Neuronal stem cell (in vitro differentiated cells): ENCODE results near the gene PRPH2.
"Not testable (repeated sequence)": the region's sequence is repeated elsewhere in the genome, so short reads cannot be mapped to it uniquely, and the experiment has no call there.

Source experiments
- DNase-seq: peaks from one replicate; pipeline ENCODE4 v3.0.0-alpha.2; 2013; ENCODE audit warnings: low spot score
- H2AFZ ChIP-seq: one replicate; pipeline ENCODE4 v1.6.1; 2013; ENCODE audit warnings: mild to moderate bottlenecking, low read length, inconsistent platforms
- H2AK5ac ChIP-seq: 2 replicates; pipeline ENCODE4 v1.6.1; 2013; ENCODE audit warnings: low read depth, mild to moderate bottlenecking, inconsistent platforms, low read length, moderate library complexity, mixed read lengths
- H2BK120ac ChIP-seq: 2 replicates; pipeline ENCODE4 v1.6.1; 2013; ENCODE audit warnings: low read depth, mild to moderate bottlenecking, inconsistent platforms, low read length, moderate library complexity, mixed read lengths
- H2BK12ac ChIP-seq: one replicate; pipeline ENCODE4 v1.6.1; 2013; ENCODE audit warnings: low read length, inconsistent platforms
- H2BK15ac ChIP-seq: 2 replicates; pipeline ENCODE4 v1.6.1; 2013; ENCODE audit warnings: mild to moderate bottlenecking, low read length, inconsistent platforms, mixed read lengths
- H2BK5ac ChIP-seq: one replicate; pipeline ENCODE4 v1.6.1; 2013; ENCODE audit warnings: inconsistent platforms, mild to moderate bottlenecking, low read length, moderate library complexity
- H3K14ac ChIP-seq: one replicate; pipeline ENCODE4 v1.6.1; 2013; ENCODE audit warnings: low read length, inconsistent platforms
- H3K18ac ChIP-seq: 2 replicates; pipeline ENCODE4 v1.6.1; 2013; ENCODE audit warnings: low read length, inconsistent platforms
- H3K23ac ChIP-seq: 2 replicates; pipeline ENCODE4 v1.6.1; 2013; ENCODE audit warnings: low read depth, mild to moderate bottlenecking, mixed read lengths, low read length, inconsistent platforms; ENCODE audit not compliant: poor library complexity
- H3K27ac ChIP-seq: replicated peaks from 3 replicates; pipeline ENCODE4 v1.5.1; 2013; ENCODE audit warnings: low read length, inconsistent platforms
- H3K27me3 ChIP-seq, 3 experiments: 2 replicates each; pipeline ENCODE4 v1.6.1; 2013; ENCODE audit warnings: low read length in 3 of 3, mild to moderate bottlenecking in 2 of 3, inconsistent platforms in 1 of 3, low read depth in 1 of 3, mixed read lengths in 1 of 3, moderate library complexity in 1 of 3; ENCODE audit not compliant: control insufficient read depth in 3 of 3, insufficient read depth in 3 of 3
- H3K36me3 ChIP-seq, 2 donors: replicated peaks in 1 of 2; 2 replicates each; pipeline ENCODE4 v1.6.1; 2013; ENCODE audit warnings: low read length in 2 of 2; ENCODE audit not compliant: control insufficient read depth in 2 of 2, insufficient read depth in 2 of 2
- H3K4ac ChIP-seq: 2 replicates; pipeline ENCODE4 v1.6.1; 2013; ENCODE audit warnings: inconsistent platforms, mild to moderate bottlenecking, low read length, moderate library complexity
- H3K4me1 ChIP-seq, 2 donors: 1 replicate in 1 of 2; 2 replicates in 1 of 2; pipeline ENCODE4 v1.6.1; 2013; ENCODE audit warnings: low read length in 2 of 2, low read depth in 1 of 2; ENCODE audit not compliant: control insufficient read depth in 2 of 2, insufficient read depth in 1 of 2
- H3K4me2 ChIP-seq: one replicate; pipeline ENCODE4 v1.6.1; 2013; ENCODE audit warnings: mild to moderate bottlenecking, low read length, inconsistent platforms; ENCODE audit not compliant: insufficient read depth, poor library complexity, severe bottlenecking
- H3K4me3 ChIP-seq, 2 donors: 2 replicates each; pipeline ENCODE4 v1.5.1; 2013; ENCODE audit warnings: low read length in 2 of 2, mild to moderate bottlenecking in 2 of 2, inconsistent platforms in 1 of 2, moderate library complexity in 1 of 2
- H3K79me1 ChIP-seq: one replicate; pipeline ENCODE4 v1.6.1; 2013; ENCODE audit warnings: low read depth, mild to moderate bottlenecking, inconsistent platforms, low read length, moderate library complexity
- H3K9ac ChIP-seq: one replicate; pipeline ENCODE4 v1.6.1; 2013; ENCODE audit warnings: mild to moderate bottlenecking, low read depth, low read length, inconsistent platforms; ENCODE audit not compliant: poor library complexity
- H3K9me3 ChIP-seq, 2 donors: replicated peaks in 1 of 2; 2 replicates each; pipeline versions ENCODE3 to v1.6.1; 2013; ENCODE audit warnings: low read length in 2 of 2, mild to moderate bottlenecking in 2 of 2, inconsistent platforms in 1 of 2, low read depth in 1 of 2, mixed read lengths in 1 of 2, moderate library complexity in 1 of 2; ENCODE audit not compliant: control insufficient read depth in 2 of 2, insufficient read depth in 1 of 2
- H4K8ac ChIP-seq: one replicate; pipeline ENCODE4 v1.6.1; 2013; ENCODE audit warnings: low read depth, mild to moderate bottlenecking, inconsistent platforms, low read length, moderate library complexity
- H4K91ac ChIP-seq: one replicate; pipeline ENCODE4 v1.6.1; 2013; ENCODE audit warnings: low read length, low read depth, mild to moderate bottlenecking, inconsistent platforms; ENCODE audit not compliant: poor library complexity
- WGBS, 2 donors: extraction: QIAGEN DNeasy Blood & Tissue Kit; methylation state at CpG; one replicate each; pipeline ENCODE4 v1.1.7; 2013; ENCODE audit warnings: missing lambda C conversion rate in 2 of 2, mixed read lengths in 1 of 2; ENCODE audit not compliant: insufficient read length in 2 of 2, insufficient replicate concordance in 1 of 2; ENCODE audit errors: extremely low coverage in 2 of 2; 5-methylcytosine and 5-hydroxymethylcytosine counted together

PRPH2 gene

DNA sequence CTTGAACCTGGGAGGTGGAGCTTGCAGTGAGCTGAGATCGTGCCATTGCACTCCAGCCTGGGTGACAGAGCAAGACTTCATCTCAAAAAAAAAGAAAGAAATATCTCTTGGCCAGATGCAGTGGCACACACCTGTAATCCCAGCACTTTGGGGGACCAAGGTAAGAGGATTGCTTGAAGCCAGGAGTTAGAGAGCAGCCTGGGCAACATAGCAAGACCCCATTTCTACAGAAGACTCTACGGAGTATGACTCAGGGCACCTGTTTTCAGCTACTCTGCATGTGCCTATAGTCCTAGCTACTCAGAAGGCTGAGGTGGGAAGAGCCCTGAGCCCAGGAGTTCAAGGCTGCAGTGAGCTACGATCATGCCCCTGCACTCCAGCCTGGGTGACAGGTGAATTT lies 19.6 kb downstream of the PRPH2 start:
- not testable (repeated sequence) for H2BK120ac ChIP-seq, DNase-seq, H2BK15ac ChIP-seq, H3K4me1 ChIP-seq, H4K91ac ChIP-seq, H3K9ac ChIP-seq, H2AK5ac ChIP-seq, H3K18ac ChIP-seq, H4K8ac ChIP-seq, H3K4me2 ChIP-seq, H3K27ac ChIP-seq, H2BK5ac ChIP-seq, H3K23ac ChIP-seq, H3K27me3 ChIP-seq, H3K36me3 ChIP-seq, H2AFZ ChIP-seq, H3K79me1 ChIP-seq, H3K9me3 ChIP-seq, H3K4ac ChIP-seq, H2BK12ac ChIP-seq, H3K14ac ChIP-seq, H3K4me3 ChIP-seq
- WGBS, 2 donors = no CpG with 5 or more reads among the region's 3 CpGs

DNA sequence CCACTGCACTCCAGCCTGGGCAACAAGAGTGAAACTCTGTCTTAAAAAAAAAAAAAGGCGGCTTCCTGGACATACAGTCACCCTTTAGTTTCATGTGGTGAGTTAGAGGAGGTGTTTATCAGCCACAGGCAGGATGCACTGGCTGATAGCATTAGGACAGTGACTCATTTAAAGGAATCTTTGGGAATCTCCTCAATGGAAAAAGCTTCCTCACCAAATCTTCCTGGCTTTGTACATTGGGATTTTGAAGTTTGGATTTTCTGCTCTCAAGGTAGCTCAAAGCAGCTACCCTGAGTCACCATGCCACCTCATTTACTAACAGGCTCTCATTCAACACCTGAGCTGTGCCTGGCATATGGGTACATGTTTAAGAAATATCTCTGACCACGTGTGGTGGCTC lies 20.2 kb downstream of the PRPH2 start:
- no peaks in the 10 kb centered on the region for H3K27me3 ChIP-seq
- H2BK15ac ChIP-seq = no peak overlapping the region
- no peak overlapping the region for H3K9ac ChIP-seq
- H4K91ac ChIP-seq = no peak overlapping the region
- H2BK5ac ChIP-seq = no peak overlapping the region
- no peak overlapping the region for H4K8ac ChIP-seq
- H3K18ac ChIP-seq = no peak overlapping the region
- H3K23ac ChIP-seq = no peak overlapping the region
- no peak overlapping the region for H3K4me3 ChIP-seq
- no peak overlapping the region for H2AFZ ChIP-seq
- DNase-seq = no peak
- no CpG with 5 or more reads among the region's 2 CpGs for WGBS, 2 donors
- H3K4me2 ChIP-seq = no peak overlapping the region
- H3K79me1 ChIP-seq = no peaks in the 10 kb centered on the region
- H2AK5ac ChIP-seq = no peak overlapping the region
- H3K4ac ChIP-seq = no peak overlapping the region
- no peaks in the 10 kb centered on the region for H3K9me3 ChIP-seq
- H2BK120ac ChIP-seq = no peak overlapping the region
- peaks cover 0 to 2% of the 10 kb centered on the region in 2 donors for H3K4me1 ChIP-seq
- H2BK12ac ChIP-seq = no peak overlapping the region
- no peak overlapping the region for H3K27ac ChIP-seq
- H3K14ac ChIP-seq = no peak overlapping the region
- no peaks in the 10 kb centered on the region for H3K36me3 ChIP-seq

DNA sequence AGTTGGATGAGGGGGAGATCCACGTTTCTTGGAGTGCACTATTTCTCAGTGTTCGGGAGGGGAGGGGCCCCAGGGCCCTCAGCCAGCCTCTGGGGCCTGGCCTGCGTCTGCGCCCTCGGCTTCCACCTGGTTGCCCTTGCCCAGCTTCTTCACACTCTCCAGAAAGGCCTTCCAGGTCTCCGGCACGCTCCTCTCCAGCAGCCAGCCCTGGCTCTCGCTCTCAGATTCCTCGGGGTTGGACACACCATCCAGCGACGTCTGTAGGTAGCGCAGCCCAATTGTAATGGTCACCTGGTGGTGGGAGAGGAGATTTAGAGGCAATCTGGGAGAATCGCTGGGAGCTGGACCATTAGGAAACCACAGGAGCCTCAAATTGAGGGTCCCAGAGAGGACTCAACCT lies 24.2 kb downstream of the PRPH2 start:
- H2BK12ac ChIP-seq = no peak overlapping the region
- H3K36me3 ChIP-seq = peaks cover 2 to 20% of the 10 kb centered on the region in 2 donors
- H3K4me3 ChIP-seq = no peak overlapping the region
- no peak overlapping the region for H3K9ac ChIP-seq
- H2BK120ac ChIP-seq = no peak overlapping the region
- DNase-seq = no peak
- H3K79me1 ChIP-seq = no peaks in the 10 kb centered on the region
- no peak overlapping the region for H4K91ac ChIP-seq
- H3K27ac ChIP-seq = no peak overlapping the region
- H3K4me1 ChIP-seq = no peaks in the 10 kb centered on the region
- H2AK5ac ChIP-seq = no peak overlapping the region
- H3K14ac ChIP-seq = no peak overlapping the region
- no peak overlapping the region for H3K18ac ChIP-seq
- H3K23ac ChIP-seq = peak overlapping the region; percentile 61
- H2BK15ac ChIP-seq = no peak overlapping the region
- no peaks in the 10 kb centered on the region for H3K27me3 ChIP-seq
- H2AFZ ChIP-seq = no peak overlapping the region
- no peak overlapping the region for H4K8ac ChIP-seq
- H2BK5ac ChIP-seq = no peak overlapping the region
- no peak overlapping the region for H3K4me2 ChIP-seq
- no CpG with 5 or more reads among the region's 13 CpGs for WGBS, 2 donors
- no peaks in the 10 kb centered on the region for H3K9me3 ChIP-seq
- H3K4ac ChIP-seq = no peak overlapping the region

DNA sequence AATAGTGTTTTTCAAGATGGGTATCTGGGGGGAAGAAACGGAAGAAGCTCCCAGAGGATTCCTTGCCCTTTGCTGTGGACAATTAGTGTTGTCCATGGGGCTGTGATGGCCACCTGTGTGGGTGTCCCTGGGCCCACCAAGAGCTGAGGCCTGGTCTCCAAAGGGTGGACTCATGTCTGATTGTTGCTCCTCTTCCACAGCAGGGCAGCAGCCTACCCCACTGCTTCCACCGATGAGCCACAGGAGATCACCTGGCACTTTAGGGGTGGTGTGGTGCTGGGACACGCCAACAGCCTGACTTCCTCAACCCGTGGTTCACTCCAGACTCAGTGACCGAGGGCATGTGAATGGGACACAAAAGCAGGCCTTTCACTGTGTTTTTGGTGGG lies 25.1 kb downstream of the PRPH2 start:
- no peak overlapping the region for H4K91ac ChIP-seq
- H3K4ac ChIP-seq = no peak overlapping the region
- H3K27ac ChIP-seq = no peak overlapping the region
- H3K79me1 ChIP-seq = no peaks in the 10 kb centered on the region
- no peak overlapping the region for H3K4me2 ChIP-seq
- H3K4me1 ChIP-seq = no peaks in the 10 kb centered on the region
- H2AFZ ChIP-seq = no peak overlapping the region
- H2BK120ac ChIP-seq = no peak overlapping the region
- no peak overlapping the region for H2AK5ac ChIP-seq
- no peak overlapping the region for H2BK12ac ChIP-seq
- no peak overlapping the region for H2BK5ac ChIP-seq
- H3K27me3 ChIP-seq = no peaks in the 10 kb centered on the region
- no peak overlapping the region for H3K9ac ChIP-seq
- WGBS, 2 donors = no CpG with 5 or more reads among the region's 5 CpGs
- H3K18ac ChIP-seq = no peak overlapping the region
- no peaks in the 10 kb centered on the region for H3K9me3 ChIP-seq
- no peak overlapping the region for H3K4me3 ChIP-seq
- H4K8ac ChIP-seq = no peak overlapping the region
- DNase-seq = no peak
- H2BK15ac ChIP-seq = no peak overlapping the region
- H3K23ac ChIP-seq = no peak overlapping the region
- no peak overlapping the region for H3K14ac ChIP-seq
- peaks cover 2 to 30% of the 10 kb centered on the region in 2 donors for H3K36me3 ChIP-seq
